Measurements from ENCODE around the gene LRIG2.

The LRIG2 gene

DNA sequence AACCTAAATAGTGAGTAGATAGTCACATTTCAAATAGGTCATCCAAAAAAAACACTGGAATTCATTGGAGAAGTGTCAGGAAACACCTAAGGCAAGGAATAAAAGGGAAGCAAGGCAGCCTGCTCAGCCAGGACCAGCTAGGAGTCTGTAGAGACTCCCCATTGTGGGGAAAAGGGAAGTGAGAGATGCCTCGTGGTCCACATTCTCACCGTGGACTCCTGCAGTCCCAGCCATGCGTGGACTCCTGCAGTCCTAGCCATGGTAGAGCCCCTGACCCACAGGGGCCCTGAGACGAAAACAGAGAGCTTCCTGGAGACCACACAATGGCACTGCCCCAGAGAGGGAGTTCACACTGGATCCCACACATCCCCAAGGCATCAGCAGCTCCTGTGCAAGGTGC lies 97.5 kb downstream of the LRIG2 start:
- DNase-seq, result no peak

DNA sequence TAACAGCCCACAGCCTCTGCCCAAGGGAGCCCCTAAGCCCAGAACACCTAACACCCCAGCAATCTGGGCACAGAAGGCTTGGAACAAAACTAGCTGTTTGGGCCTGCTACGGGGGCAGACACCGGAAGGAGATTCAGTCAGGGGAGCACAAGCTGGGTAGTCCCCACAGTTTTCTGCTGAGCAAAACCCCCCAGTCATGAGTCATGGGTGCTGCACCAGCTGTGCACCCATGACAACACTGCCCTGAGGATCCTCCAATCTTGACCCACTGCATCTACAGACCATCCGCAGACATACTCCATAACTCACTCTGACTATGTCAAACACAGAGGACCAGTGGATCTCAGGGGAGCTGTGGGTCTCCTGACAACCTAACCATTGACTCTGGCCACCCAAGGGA lies 105.1 kb downstream of the LRIG2 start:
- DNase-seq, result no peak

DNA sequence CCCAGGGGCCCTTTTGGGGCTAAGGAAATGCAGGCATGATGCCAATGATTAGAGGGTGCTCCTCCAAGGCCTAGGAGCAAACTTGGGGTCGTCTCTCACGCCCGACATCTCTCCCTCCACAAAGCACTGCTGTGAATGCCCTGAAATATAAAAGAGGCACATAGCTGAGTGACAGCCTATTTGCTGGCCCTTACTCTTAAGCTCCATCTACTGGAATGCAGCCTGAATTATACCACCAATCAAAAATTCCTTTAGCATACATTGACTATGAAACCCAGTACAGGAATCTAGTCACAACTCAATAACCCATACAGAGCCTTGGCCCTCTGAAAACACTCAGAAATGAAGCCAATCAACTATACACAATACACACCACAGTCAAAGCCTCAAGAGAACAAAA lies 105.5 kb downstream of the LRIG2 start:
- no peak for DNase-seq

Data from CD4-positive, alpha-beta T cell treated with Interleukin-17A for 4 hours (primary cell).